LNCaP clone FGC (cell line): Measurements from ENCODE around the gene WNK3.
A peak's percentile ranks its signal among the peaks of the same experiment; 100 is the strongest.

Experiments
- DNase-seq: peaks from one replicate; pipeline ENCODE4 v3.0.0-alpha.2; 2011; ENCODE audit warnings: low read depth
- H3K4me3 ChIP-seq: 2 replicates; pipeline ENCODE4 v1.5.1; 2011; ENCODE audit warnings: mild to moderate bottlenecking, low read depth, low read length, control low read depth
- CTCF ChIP-seq: IDR thresholded peaks from 2 replicates; pipeline ENCODE4 v1.5.1; 2012; ENCODE audit warnings: mild to moderate bottlenecking; ENCODE audit not compliant: control insufficient read depth, insufficient read depth; ENCODE audit errors: extremely low read depth

The WNK3 gene

GRCh38 chrX:54182864-54183613 lies 174.8 kb downstream of the WNK3 start, which contains the start of gene FAM120C:
FAM120C (minus strand) TSS chrX:54183254; CDS start chrX:54183198, 56 bp downstream.
- peak; percentile 34 for DNase-seq

GRCh38 chrX:54182194-54182863 lies 175.5 kb downstream of the WNK3 start:
- peak; percentile 15 for DNase-seq
- peak overlapping the region; percentile 56 for H3K4me3 ChIP-seq
- no peak for TF ChIP-seq CTCF

More at GRCh38 chrX:54182864-54183613, 174.8 kb downstream of the WNK3 start, which contains the start of gene FAM120C:
- H3K4me3 ChIP-seq: peak within 1 kb of the TSS; percentile 56
- no peak for TF ChIP-seq CTCF

DNA sequence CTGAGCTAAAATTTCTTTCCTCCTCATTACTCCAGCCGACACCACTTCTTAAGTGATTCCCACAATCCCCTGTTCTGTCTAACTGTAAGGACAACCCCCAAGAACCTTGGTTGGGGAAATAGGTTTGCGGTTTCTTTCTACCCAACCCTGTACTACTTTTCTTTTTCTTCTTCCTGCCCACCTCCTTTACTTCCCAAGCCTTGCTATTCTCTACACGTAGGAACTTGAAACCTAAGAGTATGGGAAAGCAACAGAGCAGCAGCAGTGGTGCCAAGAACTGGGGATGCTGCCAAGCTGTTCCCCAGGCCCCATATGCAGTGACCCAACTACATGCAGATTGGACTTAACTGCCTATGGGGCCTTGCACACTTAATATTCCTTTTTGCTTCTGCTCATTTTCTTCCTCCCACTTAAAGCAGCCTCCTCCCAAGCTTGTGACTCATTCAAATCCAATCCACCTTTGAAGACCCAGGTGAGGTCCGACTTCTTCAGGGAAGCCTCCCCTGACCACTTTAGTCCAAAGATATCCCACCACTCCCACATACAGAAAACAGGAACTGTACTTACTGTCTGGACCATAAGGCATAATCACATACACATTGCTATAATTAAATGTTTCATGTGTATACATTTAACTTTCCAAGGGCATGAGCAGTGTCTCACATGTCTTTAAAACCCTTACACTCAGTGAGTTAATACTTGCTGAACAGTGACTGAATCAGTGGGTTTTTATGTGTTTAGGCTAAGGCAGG lies 176.5 kb downstream of the WNK3 start:
- DNase-seq: no peak
- peak overlapping the region; percentile 56 for H3K4me3 ChIP-seq

DNA sequence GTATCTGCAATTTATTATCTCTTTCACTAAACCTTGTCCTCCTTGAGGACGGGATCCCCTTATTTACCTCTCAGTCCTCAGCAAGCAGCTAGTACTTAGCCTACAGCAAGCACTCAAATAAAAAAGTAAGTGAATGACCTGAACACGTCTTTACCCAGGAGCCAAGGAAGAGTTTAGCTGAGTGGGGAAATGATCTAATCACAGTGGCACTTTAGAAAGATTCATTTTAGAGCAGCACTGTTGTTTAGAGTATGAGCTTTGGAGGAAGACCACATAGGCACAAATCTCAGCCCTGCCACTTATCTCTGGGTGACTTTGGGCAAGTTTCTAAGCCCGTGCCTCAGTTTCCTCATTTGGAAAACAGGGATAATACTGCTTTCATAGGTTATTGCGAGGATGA lies 177.4 kb downstream of the WNK3 start:
- DNase-seq: no peak
- H3K4me3 ChIP-seq: peak overlapping the region; percentile 9; the same call in 1 of the 2 replicates
- no peak for TF ChIP-seq CTCF

More for the DNA sequence above, 176.5 kb downstream of the WNK3 start:
- no peak for TF ChIP-seq CTCF

DNA sequence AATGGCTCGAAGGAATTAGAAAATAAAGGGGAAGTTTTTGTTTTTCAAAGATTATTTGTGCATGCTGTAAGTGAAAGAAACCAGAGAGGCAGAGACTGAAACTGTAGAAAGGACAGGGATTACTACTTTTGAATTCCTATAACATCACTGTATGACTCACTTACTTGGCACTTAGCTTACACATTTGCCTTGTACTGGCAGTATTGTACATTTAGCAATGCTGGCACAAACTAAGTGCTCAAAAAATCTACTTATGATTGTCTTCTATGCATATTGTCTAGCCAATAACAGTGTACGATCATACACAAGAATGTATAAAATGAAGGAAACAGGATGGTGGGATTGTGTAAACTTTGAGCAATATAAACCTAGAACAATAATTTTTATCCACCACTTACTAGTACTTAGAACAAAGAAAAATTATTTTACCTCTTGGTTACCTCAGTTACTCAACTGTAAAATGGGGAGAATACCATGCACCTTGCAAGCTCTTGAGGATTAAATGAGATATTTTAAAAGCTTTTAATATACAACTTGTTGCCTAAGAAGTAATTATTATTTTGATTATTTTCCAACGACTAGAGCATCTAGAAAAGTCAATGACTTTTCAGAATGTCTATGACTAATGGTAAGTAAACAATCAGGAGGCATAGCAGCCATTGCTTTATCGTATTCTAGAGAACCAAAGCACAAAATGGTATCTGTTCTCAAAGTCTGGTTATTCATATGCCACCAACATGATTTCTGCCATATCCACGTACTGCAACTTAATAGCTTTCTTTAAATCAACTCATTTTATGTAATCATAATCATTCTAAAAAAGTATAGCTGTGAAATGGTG lies 179.5 kb downstream of the WNK3 start:
- H3K4me3 ChIP-seq: no peak overlapping the region
- no peak for TF ChIP-seq CTCF
- DNase-seq: no peak

GRCh38 chrX:54177306-54177705 lies 180.5 kb downstream of the WNK3 start:
- no peak for TF ChIP-seq CTCF

More at GRCh38 chrX:54177306-54177705, 180.5 kb downstream of the WNK3 start:
- no peak for DNase-seq
- H3K4me3 ChIP-seq: no peak overlapping the region
